Stimulated activated memory B cell treated with anti-CD40 and anti-IgM and Interleukin-4, amounts not matched to agents 10 μg/mL and 1 μg/mL and 100 μg/mL, for 72 hours (primary cell): ENCODE results near the gene CDC42EP5.
A peak's percentile ranks its signal among the peaks of the same experiment; 100 is the strongest.
"Not testable (repeated sequence)": the region's sequence is repeated elsewhere in the genome, so short reads cannot be mapped to it uniquely, and the experiment has no call there.

Experiments used
- ATAC-seq: fragments of 150-1000 bp; cut with Tn5 transposase; 2 replicates; pipeline ENCODE4 v1.10.0; 2021
- H3K27ac Mint-ChIP-seq: one replicate; pipeline ENCODE4 v1.8.0; 2022; ENCODE audit warnings: mild to moderate bottlenecking, mixed read lengths
- H3K27me3 Mint-ChIP-seq: one replicate; pipeline ENCODE4 v1.8.0; 2022; ENCODE audit warnings: mixed read lengths
- H3K36me3 Mint-ChIP-seq: one replicate; pipeline ENCODE4 v1.8.0; 2022; ENCODE audit warnings: mixed read lengths
- H3K4me1 Mint-ChIP-seq: one replicate; pipeline ENCODE4 v1.8.0; 2022; ENCODE audit warnings: mixed read lengths
- H3K4me3 Mint-ChIP-seq: one replicate; pipeline ENCODE4 v1.8.0; 2022; ENCODE audit warnings: mild to moderate bottlenecking, moderate library complexity, mixed read lengths
- H3K9me3 Mint-ChIP-seq: one replicate; pipeline ENCODE4 v1.8.0; 2022; ENCODE audit warnings: mixed read lengths

CDC42EP5 gene

GRCh38 chr19:54473071-54473891 lies at the start of gene CDC42EP5:
Gene CDC42EP5, minus strand, starts transcription at chr19:54473296. Its CDS starts 7,749 bp downstream, at chr19:54465547.
- Mint-ChIP-seq H3K9me3 (no peaks in the 10 kb centered on the region), H3K27me3 (peaks cover 84% of the 10 kb centered on the region), H3K4me3 (no peak within 1 kb of the TSS), H3K27ac (no peak within 1 kb of the TSS), H3K4me1 (peaks cover 11% of the 10 kb centered on the region), H3K36me3 (no peaks in the 10 kb centered on the region)
- peak; percentile 44 for ATAC-seq

- peaks cover 52% of the 10 kb centered on the region for H3K27me3 Mint-ChIP-seq
- peaks cover 3% of the 10 kb centered on the region for H3K9me3 Mint-ChIP-seq
- no peak for ATAC-seq
- H3K27ac Mint-ChIP-seq = no peak overlapping the region
- H3K4me1 Mint-ChIP-seq = peaks cover 35% of the 10 kb centered on the region
- H3K36me3 Mint-ChIP-seq = no peaks in the 10 kb centered on the region
- no peak overlapping the region for H3K4me3 Mint-ChIP-seq
These were observed 48.9 kb upstream of the CDC42EP5 start for GRCh38 chr19:54521860-54522513.

GRCh38 chr19:54521022-54521859 lies 48.1 kb upstream of the CDC42EP5 start:
- peak overlapping the region; percentile 25 for H3K4me3 Mint-ChIP-seq
- peak; percentile 48 for ATAC-seq
- peaks cover 3% of the 10 kb centered on the region for H3K9me3 Mint-ChIP-seq
- no peaks in the 10 kb centered on the region for H3K36me3 Mint-ChIP-seq
- H3K27ac Mint-ChIP-seq = no peak overlapping the region
- peaks cover 35% of the 10 kb centered on the region for H3K4me1 Mint-ChIP-seq
- H3K27me3 Mint-ChIP-seq = peaks cover 48% of the 10 kb centered on the region

GRCh38 chr19:54518844-54519243 lies 45.7 kb upstream of the CDC42EP5 start:
- peak; percentile 79 for ATAC-seq
- Mint-ChIP-seq H3K36me3 (no peaks in the 10 kb centered on the region), H3K4me3 (no peak overlapping the region), H3K9me3 (no peaks in the 10 kb centered on the region), H3K27ac (no peak overlapping the region), H3K4me1 (peaks cover 35% of the 10 kb centered on the region), H3K27me3 (peaks cover 57% of the 10 kb centered on the region)

- H3K4me1 Mint-ChIP-seq = peaks cover 27% of the 10 kb centered on the region
- no peak for ATAC-seq
- peaks cover 68% of the 10 kb centered on the region for H3K27me3 Mint-ChIP-seq
- no peak overlapping the region for H3K4me3 Mint-ChIP-seq
- no peaks in the 10 kb centered on the region for H3K36me3 Mint-ChIP-seq
- H3K9me3 Mint-ChIP-seq = peaks cover under 1% of the 10 kb centered on the region
- H3K27ac Mint-ChIP-seq = no peak overlapping the region
These were observed 44.4 kb upstream of the CDC42EP5 start for GRCh38 chr19:54517483-54517882.

GRCh38 chr19:54515156-54515555 lies 42.1 kb upstream of the CDC42EP5 start:
- no peak for ATAC-seq
- H3K9me3 Mint-ChIP-seq = peaks cover 3% of the 10 kb centered on the region
- peaks cover 62% of the 10 kb centered on the region for H3K27me3 Mint-ChIP-seq
- no peaks in the 10 kb centered on the region for H3K36me3 Mint-ChIP-seq
- peaks cover 9% of the 10 kb centered on the region for H3K4me1 Mint-ChIP-seq
- H3K4me3 Mint-ChIP-seq = no peak overlapping the region
- no peak overlapping the region for H3K27ac Mint-ChIP-seq

GRCh38 chr19:54509200-54509940 lies 36.3 kb upstream of the CDC42EP5 start:
- H3K36me3 Mint-ChIP-seq, H3K9me3 Mint-ChIP-seq, H3K4me3 Mint-ChIP-seq, H3K27ac Mint-ChIP-seq: not testable (repeated sequence)
- peaks cover 27% of the 10 kb centered on the region for H3K4me1 Mint-ChIP-seq
- peak; percentile 67 for ATAC-seq
- H3K27me3 Mint-ChIP-seq = peaks cover 78% of the 10 kb centered on the region

- not testable (repeated sequence) for H3K4me3 Mint-ChIP-seq, H3K36me3 Mint-ChIP-seq, ATAC-seq, H3K9me3 Mint-ChIP-seq, H3K27ac Mint-ChIP-seq
- Mint-ChIP-seq H3K4me1 (peaks cover 27% of the 10 kb centered on the region), H3K27me3 (peaks cover 72% of the 10 kb centered on the region)
These were observed 35.4 kb upstream of the CDC42EP5 start for GRCh38 chr19:54508487-54508886.

GRCh38 chr19:54507824-54508223 lies 34.7 kb upstream of the CDC42EP5 start:
- H3K36me3 Mint-ChIP-seq = peaks cover 5% of the 10 kb centered on the region
- H3K4me3 Mint-ChIP-seq = no peak overlapping the region
- H3K9me3 Mint-ChIP-seq = peaks cover 6% of the 10 kb centered on the region
- H3K27ac Mint-ChIP-seq = no peak overlapping the region
- ATAC-seq = no peak
- peaks cover 72% of the 10 kb centered on the region for H3K27me3 Mint-ChIP-seq
- peaks cover 27% of the 10 kb centered on the region for H3K4me1 Mint-ChIP-seq

- not testable (repeated sequence) for H3K4me3 Mint-ChIP-seq, H3K36me3 Mint-ChIP-seq, H3K27ac Mint-ChIP-seq, H3K9me3 Mint-ChIP-seq
- Mint-ChIP-seq H3K27me3 (peaks cover 72% of the 10 kb centered on the region), H3K4me1 (peaks cover 27% of the 10 kb centered on the region)
- peak; percentile 54 for ATAC-seq
These were observed 34.1 kb upstream of the CDC42EP5 start for GRCh38 chr19:54507038-54507717.

GRCh38 chr19:54506079-54506478 lies 33.0 kb upstream of the CDC42EP5 start:
- H3K4me1 Mint-ChIP-seq = peaks cover 27% of the 10 kb centered on the region
- ATAC-seq = no peak

GRCh38 chr19:54505542-54505941 lies 32.4 kb upstream of the CDC42EP5 start:
- not testable (repeated sequence) for H3K36me3 Mint-ChIP-seq, H3K27ac Mint-ChIP-seq, H3K4me3 Mint-ChIP-seq, ATAC-seq, H3K9me3 Mint-ChIP-seq
- peaks cover 27% of the 10 kb centered on the region for H3K4me1 Mint-ChIP-seq
- H3K27me3 Mint-ChIP-seq = peaks cover 71% of the 10 kb centered on the region

More at GRCh38 chr19:54506079-54506478, 33.0 kb upstream of the CDC42EP5 start:
- Mint-ChIP-seq H3K27ac (no peak overlapping the region), H3K9me3 (peaks cover 2% of the 10 kb centered on the region), H3K27me3 (peaks cover 71% of the 10 kb centered on the region), H3K36me3 (peaks cover 5% of the 10 kb centered on the region), H3K4me3 (no peak overlapping the region)

- Mint-ChIP-seq H3K9me3 (peaks cover 2% of the 10 kb centered on the region), H3K4me1 (peaks cover 17% of the 10 kb centered on the region), H3K36me3 (peaks cover 5% of the 10 kb centered on the region), H3K4me3 (no peak within 1 kb of the TSS), H3K27me3 (peaks cover 60% of the 10 kb centered on the region), H3K27ac (no peak within 1 kb of the TSS)
- no peak for ATAC-seq
These were observed 29.5 kb upstream of the CDC42EP5 start, which contains the start of gene LAIR2 for GRCh38 chr19:54502518-54503048. Gene LAIR2, plus strand, starts transcription at chr19:54502831. Its CDS starts 88 bp downstream, at chr19:54502919.

GRCh38 chr19:54498451-54498772 lies 25.3 kb upstream of the CDC42EP5 start:
- not testable (repeated sequence) for H3K4me3 Mint-ChIP-seq, H3K36me3 Mint-ChIP-seq

More at GRCh38 chr19:54498451-54498772, 25.3 kb upstream of the CDC42EP5 start:
- peak; percentile 36 for ATAC-seq
- H3K27me3 Mint-ChIP-seq = peaks cover 50% of the 10 kb centered on the region
- H3K27ac Mint-ChIP-seq, H3K9me3 Mint-ChIP-seq, H3K4me1 Mint-ChIP-seq: not testable (repeated sequence)
